GM21447 (cell line): ENCODE results near the gene SAMD4A.

ENCODE experiments used
- ATAC-seq: cut with Tn5 transposase; IDR thresholded peaks from one replicate; pipeline ENCODE4 v1.9.1; 2021; ENCODE audit not compliant: unreplicated experiment

SAMD4A gene

DNA sequence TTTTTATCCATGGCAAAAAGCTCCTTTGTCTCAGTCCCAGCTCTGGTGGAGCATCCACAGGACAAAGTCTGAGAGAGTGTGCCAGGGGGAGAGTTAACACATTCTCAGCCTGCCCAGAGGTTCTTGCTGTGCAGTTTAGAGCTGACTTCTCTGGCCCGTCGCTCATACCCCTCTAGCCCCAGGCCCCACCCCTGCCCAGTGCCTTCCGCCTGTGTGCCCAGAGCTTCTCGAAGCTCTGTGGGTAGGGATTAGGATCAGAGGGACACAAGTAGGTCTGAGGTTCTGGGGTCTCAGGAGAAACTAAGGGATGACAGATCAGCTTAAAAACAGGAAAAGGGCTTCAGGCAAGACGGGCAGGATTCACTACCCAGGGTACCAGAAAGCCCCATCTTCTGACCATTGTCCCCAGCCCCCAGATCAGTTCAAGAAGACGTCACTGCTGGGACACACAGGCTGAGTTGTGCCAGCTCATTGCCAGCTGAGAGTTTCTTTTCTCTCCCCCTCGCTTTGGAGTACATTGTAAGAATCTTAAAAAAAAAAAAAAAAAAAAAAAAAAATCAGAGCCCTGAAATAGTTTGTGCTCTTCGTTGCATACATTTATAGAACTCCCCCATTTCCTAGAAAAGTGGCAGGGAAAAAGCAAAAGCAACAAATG lies 208.7 kb downstream of the SAMD4A start:
- ATAC-seq = no peak

DNA sequence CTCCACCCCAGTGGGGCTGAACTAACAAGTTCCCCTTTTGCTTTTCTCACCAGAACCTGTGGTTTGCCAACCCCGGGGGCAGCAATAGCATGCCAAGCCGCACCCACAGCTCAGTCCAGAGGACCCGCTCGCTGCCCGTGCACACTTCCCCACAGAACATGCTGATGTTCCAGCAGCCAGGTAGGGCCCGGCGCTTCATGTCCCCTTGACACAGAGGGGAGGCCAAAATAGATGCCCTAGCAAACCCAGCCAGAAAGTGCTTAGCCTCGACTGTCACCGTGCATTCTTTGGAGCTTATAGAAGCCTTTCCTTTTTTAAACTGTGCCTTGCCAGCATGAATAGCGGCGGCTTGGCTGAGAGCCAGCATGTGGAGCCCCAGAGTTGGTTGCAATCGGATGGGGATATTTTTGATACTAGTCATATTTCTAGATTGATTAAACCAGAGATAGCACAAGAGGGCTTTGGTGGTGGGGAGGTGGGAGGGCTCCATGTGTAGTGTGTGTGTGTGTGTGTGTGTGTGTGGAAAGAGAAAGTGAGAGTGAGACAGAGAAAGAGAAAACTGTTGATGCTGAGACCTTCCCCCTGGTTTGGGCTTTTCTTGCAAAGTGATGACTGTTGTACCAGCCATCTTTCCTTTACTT lies 209.6 kb downstream of the SAMD4A start:
- peak; percentile 37 for ATAC-seq

DNA sequence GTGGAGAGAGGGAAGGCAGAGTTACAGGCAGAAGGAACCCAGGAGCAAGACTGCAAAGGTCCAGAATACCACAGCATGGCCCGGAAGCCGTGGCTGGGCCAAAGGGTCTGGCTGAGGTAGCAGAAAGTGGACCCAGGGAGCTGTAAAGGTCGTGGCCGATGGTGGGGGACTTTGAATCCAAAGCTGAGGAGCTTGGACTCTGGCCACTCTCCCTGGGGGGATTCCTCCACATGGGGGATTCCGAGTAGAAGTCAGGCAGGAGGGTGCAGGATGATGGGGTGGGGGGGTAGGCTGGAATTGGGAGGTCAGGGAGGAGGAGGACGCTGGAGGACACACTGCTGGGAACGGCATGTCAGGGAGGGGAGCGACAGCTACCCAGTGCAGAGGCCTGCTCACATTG lies 210.5 kb downstream of the SAMD4A start:
- ATAC-seq = no peak

DNA sequence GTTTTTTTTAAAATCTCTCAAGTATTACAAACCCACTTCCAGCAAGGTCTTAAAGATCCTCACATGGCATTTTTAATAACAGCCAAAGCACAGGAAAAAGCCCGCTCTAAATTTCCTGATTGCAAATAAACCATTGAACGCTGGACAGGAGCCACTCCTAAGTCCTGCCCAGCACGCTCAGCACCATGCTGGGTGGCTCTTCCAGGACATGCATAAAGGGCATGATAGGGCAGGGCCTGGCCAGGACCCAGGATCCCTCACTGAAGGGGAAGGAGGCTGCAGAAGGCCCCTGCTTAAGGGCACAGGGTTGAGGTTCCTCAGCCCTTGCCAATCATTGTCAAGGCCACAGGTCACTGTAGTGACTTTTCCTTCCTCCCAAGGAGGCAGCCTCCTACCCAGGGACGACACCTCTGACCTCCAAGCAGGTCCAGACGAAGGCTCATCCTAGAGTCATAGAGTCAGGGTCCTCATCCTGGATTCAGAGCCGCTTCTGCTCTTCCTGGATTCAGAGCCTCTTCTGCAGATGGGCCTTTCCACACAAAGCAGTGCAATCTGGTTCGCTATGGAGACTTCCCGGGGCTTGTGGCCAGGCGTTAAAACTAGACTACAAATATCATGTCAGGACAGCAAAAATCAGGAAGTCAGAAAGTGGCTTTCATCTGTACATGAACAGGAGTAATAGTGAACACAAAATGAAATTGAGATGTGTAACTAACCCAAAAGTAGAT lies 211.9 kb downstream of the SAMD4A start:
- ATAC-seq = no peak

DNA sequence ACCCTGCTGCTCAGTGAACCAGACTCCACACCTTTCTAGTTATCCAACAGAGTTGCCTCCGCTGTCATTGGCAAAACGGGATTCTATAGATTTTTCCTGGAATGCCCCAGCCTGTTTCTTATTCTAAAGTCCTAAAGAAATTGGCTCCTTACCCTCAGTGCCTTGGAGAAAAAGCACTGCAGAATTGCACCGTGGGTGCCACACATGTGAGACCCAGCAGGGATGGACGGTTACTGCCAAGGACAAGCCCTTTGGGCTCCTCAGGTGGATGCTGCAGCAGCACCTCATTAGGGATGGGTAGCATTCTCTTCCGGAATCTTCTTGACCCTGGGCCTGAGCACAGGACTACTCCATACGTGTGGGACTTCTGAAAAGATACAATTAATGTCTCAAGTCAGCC lies 214.2 kb downstream of the SAMD4A start:
- no peak for ATAC-seq

DNA sequence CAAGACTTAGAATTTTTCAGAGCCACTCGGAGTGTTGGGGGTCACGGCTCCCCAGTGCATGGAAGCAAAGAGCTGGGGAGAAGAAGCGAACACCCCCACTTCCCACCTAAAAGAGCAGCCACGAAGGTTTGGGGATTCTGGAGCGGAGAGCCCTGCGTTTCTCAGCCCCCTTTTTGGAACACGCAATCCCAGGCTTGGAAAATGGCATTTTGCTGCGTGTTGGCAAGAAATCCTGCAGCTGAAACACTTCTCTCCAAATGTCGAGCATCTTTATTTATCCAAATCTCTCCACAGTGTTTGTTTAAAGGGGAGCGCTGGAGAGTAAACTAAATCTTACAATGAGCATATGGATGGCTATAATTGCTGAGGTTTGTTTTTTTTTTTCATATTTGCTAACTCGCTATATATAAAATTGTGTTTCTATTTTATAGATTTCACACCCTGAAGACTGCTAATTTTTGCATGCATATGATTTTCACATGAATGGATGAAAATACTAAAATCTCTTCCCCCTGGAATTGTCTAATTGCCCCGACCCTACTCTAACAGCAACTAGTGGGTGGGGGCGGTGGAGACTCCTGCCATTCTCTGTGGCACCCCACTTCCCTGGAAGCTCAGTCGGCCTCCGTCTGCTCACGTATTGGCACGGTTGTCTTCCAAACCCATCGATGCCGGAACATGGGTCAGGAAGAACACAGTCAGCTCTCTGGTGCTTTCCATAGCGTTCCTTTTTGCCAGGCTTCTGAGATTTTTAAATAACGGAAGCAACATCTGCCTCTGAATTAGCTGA lies 215.2 kb downstream of the SAMD4A start:
- ATAC-seq = no peak

DNA sequence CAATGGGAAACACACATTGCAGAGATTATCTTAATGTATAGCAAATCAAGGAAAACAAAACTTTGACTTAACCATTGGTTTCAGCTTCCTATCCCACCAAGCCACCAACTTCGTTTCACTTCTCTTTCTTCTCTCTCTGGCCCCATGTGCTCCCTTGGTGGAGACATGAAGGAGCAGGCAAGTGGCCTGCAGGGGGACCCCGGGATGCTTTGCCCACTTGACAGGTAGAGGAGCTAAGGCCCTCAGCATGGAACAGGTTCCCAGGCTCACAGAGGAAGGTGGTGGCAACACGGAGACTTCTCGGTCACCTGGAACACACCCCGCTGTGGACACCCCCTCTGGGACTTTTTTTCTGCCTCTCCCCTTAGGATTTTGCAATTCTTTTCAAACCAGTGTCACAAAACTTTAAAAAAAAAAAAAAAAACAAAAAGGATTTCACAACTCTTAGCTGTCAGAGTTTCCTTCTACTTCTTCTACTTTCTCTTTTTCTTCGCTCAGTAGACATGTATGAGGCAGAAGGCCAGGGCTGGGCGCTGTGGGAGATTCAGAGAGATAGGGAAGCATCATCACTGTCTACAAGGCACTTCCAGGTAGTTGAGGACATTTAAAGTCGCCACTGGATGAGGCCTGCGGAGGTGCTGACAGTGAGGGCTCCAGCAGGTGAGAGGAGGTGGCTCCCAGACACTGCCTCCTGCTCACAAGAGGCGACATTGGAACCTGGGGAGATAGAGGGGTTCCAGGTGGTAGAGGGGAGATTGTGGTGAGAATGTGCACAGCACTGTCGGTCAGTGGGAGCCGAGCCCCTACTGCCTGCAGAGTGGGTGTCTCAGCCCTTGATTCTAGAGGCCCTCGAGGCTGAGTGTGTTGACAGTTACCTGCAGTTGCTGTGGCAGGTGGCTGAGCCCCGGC lies 216.1 kb downstream of the SAMD4A start:
- peak; percentile 95 for ATAC-seq

DNA sequence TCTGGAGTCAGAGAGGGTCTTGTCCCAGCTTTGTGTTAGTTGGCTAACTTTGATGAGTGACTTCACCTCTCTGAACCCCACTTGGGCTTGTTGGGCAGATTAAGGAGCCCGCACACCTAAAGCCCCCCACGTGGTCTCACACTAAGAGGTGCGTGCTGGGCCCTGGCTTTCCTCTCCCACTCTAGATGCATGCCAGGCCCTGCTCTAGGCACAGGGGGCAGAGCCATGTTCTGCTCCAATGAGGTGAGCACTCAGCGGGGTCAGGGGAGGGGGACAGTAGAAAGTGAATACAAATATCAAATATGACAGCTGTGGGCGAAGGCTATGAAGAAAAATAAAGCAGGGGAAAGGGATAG lies 216.7 kb downstream of the SAMD4A start:
- ATAC-seq = no peak

DNA sequence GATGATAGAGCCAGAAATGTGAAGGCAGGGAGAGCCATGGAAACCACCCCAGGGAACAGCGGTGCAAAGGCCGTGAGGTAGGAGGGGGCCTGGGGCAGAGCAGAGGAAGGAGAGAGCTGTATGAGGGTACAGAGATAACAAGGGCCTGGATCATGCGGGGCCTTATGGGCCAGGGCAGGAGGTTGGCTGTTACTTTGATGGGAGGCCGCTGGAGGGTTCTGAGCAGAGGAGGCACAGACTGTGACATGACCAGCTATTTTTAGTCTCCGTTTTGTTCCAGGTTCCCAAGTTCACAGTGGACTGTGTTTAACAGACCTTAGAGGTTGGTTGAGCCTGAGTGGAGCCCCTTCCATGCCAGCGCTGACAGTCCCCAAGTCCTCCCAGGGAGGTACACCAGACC lies 217.1 kb downstream of the SAMD4A start:
- ATAC-seq = no peak

DNA sequence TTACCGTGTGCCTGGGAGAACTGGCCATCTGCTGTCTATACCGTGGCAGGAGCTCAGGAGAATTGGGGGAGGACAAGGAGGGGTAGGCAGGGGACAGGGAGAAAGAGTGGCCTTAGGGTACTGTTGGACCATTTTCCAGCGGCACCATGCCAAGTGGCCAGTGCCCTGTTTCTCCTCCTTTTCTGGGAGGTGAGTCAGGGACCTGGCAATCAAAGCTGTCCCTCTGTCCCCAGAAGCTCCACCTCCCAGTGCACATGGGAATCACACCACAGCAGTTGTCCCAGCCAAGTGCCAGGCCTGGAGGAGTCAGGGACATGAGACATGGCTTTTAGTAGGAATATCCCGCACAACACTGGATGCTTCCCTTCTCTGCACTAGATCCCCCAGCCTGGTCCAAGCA lies 217.7 kb downstream of the SAMD4A start:
- ATAC-seq = no peak

DNA sequence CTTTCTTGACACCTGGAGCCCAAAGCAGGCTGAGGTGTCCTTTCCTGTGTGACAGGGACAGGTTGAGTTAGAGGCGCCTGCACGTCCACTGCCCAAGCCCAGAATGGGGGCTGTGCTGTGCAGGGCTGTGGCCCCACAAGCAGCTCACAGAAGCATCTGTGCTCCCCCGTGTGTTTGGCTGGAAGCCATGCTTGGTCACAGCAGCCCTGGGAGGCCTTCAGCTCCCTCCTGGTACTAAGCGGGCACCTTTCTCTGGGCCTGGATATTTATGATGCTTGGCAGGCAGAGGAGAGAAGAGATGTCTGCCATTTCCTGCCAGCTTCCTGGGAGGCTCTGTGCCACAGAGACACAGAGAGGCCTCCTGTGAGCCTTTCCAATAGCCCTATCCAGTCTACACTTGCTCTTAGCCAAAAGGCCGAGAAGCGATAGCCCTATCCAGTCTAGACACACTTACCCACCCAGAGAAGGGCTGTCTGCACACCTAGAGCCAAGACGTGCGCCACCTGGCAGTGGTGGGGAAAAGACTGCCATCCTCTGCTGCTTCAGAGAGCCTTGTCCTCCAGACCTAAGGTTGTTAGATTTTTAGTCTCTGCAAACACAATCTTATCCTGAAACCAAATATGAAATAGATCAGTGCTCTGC lies 218.3 kb downstream of the SAMD4A start:
- ATAC-seq = no peak

DNA sequence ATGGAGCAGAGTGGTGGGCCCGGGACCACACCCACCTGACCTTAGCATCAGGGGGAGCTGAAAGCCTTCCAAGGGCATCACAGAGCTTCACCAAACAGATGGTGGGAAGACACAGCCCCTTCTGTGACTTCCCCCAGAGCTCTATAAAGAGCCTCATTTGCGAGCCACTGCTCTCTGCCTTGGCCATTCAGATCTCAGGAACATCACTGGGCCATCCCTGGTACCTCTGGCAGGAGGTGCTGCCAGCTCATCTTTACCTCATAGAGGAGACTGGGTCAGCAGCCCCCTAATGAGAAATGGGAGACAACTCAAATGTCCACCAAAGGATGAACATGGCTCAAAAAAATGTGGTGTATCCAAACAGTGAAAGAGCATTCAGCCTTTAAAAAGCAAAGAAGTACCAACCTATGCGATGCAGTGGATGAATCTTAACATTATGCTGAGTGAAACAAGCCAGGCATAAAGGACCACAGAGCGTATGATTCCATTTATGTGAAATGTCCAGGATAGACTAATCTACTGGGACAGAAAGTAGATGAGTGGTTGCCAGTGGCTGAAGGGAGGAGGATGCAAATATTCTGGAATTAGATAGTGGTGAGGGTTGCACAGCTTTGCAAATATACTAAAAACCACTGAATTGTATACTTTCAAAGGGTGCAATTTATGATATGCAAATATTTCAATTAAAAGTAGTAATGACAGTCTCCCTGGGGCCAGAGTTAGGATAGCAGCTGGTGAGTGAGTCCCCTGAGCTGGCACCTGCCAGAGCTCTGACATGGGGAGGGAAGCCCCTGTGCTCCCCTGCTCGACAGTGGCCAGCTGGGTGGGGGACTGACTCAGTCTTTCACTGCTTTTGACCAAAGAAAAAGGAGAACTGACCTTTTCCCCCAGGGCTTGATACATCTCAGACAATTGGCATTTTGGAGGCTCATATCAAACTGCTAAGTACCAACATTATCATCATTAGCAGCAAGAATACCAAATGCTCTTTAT lies 219.1 kb downstream of the SAMD4A start:
- ATAC-seq = no peak

DNA sequence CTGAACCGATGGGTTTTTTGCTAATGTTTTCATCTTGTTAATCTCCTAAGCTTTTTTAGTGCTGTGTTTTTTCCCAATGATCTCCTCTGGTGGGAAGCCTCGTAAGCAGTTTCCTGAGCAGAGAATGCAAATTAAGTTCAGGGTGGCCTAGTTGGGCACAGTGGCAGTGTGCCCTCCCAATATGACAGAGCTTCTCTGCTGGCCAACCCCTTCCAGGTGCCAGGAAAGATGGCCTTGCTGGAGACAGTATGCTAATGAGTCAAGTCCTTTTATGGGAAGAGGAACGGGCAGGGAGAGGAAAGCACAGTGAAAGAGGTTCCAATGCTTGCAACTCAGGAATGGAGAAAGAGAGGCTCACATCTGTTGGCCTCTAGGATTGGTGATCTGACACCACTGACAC lies 219.9 kb downstream of the SAMD4A start:
- no peak for ATAC-seq

DNA sequence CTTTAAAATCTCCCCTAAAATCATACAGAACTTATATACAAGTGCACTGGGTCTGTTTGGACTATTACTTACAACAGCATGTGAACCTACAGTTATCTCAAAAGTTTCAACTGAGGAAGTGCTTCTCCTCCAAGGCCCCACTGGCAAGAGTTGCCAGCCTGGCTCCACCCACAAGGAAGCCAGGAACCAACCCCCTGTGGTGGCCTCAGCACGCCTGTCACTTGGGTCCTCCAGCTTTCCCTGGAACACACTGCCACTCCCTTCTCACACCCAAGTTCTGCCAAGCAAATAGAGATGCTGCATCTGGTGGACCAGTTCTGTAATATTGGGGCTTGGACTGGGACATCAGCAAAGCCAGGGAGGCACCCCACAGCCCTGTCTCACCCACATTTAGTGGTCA lies 220.3 kb downstream of the SAMD4A start:
- ATAC-seq = no peak

DNA sequence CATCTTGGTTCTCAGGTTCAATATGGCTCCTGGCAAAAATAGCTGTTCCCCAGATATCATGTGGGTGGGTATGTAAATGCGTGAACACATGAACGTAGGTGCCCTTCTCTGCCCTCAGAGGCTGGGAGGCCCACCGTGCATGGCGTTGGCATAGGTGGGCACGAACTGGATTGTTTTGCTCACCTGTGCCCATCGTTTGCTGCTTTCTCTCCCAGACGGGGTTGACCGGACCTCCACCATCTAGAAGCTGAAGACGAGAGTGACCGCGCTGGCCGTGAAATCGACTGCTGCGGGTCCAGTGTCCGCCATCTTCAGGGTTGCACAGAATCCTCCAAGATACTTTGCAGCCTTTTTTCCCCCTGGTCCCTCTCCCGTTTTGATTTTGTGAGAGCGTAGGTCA lies 221.8 kb downstream of the SAMD4A start:
- no peak for ATAC-seq

DNA sequence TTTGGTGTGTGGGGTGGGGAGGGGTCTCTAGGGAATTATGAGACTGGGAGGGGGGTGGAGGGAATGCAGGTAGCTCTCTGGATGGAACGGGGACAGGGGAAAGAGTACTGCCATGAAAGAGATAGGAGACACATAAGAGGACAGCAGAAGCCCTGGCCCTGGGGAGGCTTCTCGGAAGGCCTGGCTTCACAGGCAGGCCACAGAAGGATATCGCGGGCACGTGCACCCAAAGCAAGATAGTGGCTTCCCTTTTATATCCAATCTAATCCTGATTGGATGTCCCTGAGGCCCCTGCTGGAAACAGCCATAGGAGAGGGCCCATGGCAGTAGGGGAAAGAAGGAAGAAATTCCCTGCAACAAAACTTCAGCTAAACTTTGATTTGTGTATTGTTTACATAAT lies 222.2 kb downstream of the SAMD4A start:
- no peak for ATAC-seq

DNA sequence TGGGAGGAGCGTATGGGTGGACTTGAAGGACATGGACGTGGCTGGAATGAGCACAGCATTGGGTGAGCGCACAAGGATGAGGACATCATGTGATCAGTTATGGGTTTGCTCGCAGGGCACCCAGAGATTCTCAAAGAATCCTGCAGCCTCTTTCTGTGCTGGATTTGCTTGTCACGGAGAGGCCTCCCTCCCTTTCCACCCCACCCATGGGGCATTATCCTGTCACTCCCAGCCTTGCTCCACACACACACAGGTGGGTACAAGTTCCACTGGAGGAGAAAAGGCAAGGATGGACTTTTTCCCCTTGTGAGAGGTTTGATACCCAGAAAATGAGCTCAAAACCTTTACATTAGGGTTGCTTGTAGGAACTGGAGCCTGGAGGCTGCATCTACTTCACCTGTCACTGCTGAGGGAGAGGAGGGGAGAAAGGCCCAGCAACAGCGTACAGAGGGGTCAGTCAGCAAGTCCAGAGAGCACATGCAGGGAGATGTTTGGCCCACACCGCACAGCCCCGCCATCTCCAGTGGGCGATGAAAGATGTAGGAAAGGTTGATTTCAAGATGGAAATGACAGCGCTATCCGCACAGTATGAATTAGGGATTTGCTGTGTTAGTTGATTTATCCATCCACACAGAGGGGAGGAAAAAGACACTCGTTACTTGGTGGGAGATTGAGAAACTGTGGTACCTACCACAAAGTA lies 223.0 kb downstream of the SAMD4A start:
- no peak for ATAC-seq

DNA sequence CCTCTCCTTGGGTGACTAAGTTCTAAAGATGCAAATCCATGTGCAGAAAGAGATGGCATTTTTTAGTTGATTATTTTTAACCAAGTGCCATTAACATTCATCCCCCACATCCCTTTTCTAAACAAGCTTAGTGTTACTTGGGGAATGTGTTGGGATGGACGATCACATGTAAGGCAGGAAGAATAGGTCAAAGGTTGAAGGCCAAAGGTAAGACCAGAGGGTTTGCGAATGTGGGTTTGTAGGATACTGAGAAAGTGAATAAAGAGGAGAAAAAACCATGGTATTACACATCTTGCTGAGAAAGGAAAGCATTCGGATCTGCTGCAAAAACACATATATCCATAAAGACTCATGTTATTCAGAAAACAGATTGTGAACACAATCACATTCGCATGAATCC lies 224.1 kb downstream of the SAMD4A start:
- ATAC-seq = no peak
